Non-pigmented ciliary epithelial cell (primary cell): Measurements from ENCODE around the gene SUB1.
"Not testable (repeated sequence)": the region's sequence is repeated elsewhere in the genome, so short reads cannot be mapped to it uniquely, and the experiment has no call there.

Experiments used
- DNase-seq: peaks from one replicate; pipeline ENCODE4 v3.0.0-alpha.2; 2010; ENCODE audit warnings: low read depth

The SUB1 gene

DNA sequence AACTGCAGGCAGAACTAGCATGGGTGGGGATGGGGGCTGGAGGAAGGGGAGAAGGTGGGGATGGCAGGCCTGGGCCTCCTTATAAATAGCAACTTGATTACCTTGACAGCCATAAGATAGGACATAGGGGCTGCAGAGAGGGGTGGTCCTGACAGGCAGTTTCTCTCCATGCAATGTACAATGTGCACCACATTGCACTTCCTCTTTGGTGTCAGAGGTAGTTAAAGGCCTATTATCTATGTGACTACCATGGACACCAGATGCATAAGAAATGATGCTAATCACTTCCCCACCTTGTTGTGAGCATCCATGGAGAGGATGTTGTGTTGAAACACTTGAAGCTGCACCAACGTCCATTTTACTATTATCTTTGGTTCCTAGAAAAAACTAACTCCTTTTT lies 20.2 kb upstream of the SUB1 start:
- no peak for DNase-seq

DNA sequence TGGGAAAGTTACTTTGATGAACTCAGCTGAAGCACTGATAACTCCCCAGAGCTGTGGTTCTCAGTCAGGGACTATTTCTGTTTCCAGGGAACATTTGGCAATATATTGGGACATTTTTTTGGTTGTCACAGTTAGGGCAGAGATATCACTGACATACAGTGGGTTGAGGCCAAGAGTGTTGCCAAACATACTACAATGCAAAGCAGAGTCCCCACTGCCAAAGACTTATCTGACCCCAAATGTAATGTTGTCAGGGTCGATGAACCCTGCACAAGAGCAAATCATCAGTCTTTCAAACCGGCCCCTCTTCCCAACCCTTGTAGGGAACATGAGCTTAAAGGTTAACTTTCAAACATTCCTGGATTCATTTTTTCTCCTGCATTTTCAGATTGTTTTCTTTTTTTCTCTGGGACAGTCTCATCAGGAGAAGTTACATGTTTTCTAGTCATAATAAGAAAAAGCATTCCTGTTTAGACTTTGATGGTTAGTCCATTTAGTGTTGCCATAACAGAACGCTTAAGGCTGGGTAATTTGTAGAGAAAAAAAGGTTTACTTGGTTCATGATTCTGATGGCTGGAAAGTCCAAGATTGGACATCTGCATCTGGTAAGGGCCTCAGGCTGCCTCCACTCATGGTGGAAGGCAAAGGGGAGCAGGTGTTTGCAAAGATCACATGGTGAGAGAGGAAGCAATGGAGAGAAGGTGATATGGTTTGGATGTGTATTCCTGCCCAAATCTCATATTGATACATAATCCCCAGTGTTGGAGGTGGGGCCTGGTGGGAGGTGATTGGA lies 18.8 kb upstream of the SUB1 start:
- DNase-seq = no peak

DNA sequence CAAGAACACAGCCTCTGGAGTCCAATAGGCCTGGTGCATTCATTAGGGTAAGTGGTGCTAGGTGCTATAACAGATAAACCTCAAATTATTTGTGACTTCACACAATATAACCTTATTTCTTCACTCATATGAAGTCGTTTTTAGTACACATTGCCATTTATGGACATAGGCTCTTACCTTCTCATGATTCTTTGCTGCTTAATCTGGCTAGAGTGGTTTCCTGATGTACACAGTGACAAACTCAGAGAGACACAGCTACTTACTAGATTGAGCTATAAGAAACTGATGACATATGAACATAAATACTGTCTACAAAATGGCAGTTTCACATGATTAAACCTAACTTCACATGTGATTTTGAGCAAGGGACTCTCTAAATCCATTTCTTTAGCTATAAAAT lies 14.2 kb upstream of the SUB1 start:
- DNase-seq = no peak

DNA sequence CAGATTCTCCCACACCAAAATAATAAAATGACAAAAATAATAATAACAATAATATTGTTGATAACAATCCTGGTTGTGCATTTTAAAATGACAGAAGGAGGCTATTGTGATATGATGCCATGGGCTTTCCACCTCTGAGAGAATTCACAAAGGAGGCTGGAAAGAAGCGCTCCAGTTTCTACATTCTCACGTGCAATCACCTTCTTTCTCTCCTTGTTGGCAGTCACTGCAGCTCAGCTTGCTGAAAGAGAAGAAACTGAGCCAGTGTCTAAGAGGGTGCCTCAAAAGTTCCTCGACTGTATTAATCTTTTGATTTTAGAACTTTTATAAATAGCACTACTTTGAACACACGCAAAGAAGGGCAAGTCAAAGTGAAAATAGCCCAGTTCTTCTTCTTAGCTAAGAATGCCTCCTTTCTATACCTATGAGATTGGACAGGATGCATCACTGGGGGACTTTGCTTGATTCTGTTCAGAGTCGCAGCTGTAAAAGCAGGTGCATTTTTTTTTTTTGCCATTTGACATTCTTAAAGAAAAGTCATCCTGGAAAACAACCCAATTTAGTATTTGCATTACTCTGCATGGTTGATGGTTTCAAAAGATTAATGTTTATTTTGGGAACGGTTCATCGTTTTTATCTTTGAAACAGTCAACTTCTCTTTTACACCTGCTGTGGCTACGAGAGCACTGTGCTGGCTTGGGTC lies 12.4 kb upstream of the SUB1 start:
- no peak for DNase-seq

DNA sequence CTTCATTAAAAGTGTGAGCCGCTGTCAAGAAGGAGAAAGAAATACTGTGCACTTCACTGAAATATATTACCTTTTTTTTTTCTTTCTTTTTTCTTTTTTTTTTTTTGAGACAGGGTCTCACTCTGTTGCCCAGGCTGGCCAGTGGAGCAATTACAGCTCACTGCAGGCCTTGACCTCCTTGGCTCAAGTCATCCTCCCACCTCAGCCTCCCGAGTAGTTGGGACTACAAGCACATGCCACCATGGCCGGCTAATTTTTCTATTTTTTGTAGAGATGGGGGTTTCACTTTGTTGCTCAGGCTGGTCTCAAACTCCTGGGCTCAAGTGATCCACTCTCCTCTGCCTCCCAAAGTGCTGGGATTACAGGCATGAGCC lies 11.9 kb upstream of the SUB1 start:
- DNase-seq = not testable (repeated sequence)

DNA sequence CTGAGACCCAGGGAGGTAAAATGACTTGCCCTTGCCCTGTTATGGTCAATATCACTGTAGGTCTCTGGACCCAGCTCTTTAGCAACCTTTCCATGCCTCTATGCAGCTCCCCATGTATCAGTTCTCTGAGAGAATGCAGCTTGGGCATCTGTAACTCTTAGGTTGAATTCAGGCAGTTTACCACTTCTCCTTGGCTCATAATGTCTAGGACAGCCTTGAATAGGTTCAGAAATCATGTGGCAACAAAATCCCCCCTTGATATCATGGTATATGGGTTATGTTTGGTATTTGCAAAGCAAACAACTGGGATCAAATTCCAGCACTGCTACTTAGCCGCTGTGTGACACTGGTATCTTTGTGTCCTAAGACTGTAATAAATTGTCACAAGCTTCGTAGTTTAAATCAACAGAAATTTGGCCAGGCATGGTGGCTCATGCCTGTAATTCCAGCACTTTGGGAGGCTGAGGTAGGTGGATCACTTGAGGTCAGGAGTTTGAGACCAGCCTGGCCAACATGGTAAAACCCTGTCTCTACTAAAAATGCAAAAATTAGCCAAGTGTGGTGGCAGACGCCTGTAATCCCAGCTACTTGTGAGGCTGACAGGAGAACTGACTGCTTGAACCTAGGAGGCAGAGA lies 10.7 kb upstream of the SUB1 start:
- no peak for DNase-seq

DNA sequence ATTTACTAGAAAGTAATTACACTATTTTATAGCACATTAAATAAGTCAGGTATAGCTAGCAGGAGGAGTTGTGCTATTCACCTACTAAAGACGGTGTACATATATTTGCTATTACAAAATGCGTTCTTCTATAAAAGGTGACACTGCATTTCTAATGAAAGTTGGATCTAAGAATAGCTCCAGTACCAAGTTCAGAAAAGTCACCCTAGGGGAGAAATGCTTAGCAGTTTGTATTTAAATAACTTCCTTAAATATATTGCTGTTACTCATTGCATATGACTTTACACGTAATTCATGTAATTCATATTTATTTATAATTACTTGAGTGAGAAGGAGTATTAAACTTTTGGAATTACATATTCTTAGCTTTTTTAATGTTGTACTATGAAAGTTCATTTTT lies 7.0 kb upstream of the SUB1 start:
- no peak for DNase-seq

DNA sequence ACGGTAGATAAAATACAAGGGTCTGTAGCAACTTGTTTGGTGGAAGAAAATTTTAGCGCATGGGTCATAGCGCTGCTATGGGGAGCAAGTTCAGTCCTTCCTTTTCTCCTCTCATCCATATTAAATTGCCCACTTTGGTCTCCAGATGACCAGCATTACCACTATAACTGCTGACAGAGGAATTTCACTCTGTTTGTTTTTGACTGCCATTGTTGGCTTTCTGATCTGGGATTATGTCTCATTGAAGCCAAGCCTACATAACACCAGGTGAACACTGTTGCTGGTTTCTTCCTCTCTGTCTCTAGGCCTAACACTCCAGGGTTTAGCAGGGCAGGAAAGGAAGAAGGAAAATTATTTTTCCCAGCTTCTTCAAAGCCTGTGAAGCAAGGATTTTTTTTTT lies 6.6 kb upstream of the SUB1 start:
- no peak for DNase-seq

DNA sequence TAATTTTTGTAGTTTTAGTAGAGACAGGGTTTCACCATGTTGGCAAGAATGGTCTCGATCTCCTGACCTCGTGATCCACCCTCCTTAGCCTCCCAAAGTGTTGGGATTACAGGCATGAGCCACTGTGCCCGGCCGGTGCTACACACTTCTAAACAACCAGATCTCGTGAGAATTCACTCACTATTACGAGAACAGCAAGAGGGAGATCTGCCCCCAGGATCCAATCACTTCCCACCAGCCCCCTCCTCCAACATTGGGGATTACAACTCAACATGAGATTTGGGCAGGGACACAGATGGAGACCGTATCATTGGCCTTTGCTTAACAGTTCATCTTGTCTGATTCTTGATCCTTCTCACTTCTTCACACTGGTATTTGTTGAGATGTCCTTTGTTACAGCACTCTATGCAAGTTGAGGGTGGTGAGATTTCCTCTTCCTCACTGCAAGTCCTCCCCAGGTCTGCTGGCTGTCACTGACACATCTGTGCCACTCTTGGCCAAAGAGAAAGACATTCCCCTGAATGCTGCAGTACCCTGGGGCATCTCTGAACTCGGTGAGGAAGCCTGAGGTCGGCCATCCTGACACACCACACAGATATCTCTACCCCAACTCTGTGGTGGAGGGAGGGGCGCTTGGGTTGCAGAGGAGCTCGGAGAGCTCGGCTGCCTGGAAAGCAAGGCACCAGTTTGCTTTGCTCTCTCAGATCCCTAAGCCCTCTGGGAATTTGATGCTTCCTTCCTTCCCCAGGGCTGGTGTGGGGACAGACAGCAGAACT lies 4.2 kb upstream of the SUB1 start:
- no peak for DNase-seq

DNA sequence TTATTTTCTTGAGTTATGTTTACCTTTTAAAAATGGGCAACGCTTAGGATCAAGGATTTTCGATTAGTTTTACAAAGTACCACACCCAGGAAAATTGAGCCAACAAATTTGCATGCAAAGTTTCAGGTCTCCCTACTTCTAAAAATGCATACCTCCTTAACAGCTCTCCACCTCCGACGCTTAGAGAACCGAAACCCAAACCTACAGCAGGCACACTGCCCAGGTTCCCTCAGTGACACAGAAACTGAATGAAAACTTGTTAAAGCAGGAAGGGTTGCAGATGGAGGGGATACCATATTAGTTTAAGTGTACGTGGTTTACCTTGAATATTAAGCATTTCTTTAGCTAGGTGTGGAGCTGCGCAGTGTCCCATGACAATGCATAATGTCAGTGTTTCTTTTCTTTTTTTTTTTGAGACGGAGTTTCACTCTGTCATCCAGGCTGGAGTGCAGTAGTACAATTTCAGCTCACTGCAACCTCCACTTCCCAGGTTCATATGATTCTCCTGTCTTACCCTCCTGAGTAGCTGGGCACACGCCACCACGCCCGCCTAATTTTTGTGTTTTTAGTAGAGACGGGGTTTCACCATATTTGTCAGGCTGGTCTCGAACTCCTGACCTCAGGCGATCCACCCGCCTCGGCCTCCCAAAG lies 1.6 kb upstream of the SUB1 start:
- no peak for DNase-seq

DNA sequence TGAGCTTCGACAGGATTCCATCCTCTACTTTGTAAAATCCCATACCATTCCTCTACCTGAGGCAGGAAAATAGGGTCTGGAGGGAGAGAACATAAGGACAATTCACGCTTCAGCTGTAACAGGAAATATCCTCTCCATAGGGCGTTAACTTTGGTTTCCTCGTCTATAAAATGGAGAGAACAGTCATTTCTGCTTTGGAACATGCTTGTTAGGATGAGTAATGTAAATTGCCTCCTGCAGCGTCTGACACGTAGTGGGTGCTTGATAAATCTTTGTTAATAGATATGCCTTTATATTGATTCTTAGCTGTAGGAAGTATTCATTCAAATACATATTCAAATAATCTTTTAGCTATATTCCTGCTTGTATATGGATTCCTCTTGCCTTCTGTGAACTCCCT lies 711 bp upstream of the SUB1 start:
- no peak for DNase-seq

DNA sequence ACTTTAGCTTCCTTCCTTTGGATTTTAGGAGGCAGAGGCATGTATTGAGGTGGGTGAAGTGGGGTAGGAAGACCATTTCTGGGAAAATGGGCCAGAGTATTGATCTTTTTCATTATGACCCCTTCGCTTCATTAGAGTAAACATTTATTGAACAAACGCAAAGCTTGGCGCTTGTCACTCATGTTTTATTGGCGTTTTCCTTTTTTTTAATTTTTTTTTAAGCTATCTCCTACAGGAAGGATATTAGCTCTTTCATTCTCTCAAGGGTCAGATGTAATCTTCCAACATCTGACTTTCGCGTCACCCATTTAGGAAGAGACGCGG lies 273 bp upstream of the SUB1 start:
- DNase-seq = no peak

DNA sequence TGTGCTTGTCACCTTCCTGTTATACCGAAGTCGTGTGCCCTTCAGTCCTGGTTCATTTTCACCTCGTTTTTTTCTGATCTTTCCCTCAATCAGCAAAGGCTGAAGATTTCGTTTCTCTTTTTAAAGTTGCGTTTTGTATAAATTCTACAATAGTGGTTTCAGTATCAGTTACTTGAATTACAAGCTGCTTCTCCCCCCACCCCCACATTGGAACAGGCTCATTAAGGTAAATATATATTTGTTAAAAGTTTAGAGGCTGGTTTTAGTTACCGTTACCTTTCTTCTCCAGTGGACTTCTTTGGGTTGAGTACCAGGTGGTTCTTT lies 881 bp downstream of the SUB1 start:
- no peak for DNase-seq

DNA sequence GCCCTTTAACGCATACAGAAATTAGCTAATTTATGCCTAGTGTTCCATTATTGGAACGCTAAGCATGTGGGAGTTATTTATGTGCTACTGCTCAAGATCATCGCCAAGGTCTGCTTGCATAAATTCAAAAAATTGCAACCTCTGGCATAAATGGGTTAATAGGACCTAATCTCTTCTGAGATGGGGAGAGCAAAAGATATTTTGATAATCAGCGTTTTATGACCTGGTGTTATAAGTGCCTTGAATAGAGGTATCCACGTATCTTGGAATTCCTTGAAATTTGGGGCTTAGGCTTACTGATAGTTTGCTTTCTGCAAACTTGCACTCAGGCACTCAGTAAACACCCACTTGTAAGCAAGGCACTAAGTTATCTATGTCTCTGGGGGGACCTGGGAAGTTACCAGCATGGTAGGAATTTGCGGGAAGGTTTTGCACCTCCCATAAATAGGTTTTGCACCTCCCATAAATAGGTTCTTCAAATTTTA lies 1.8 kb downstream of the SUB1 start:
- no peak for DNase-seq

DNA sequence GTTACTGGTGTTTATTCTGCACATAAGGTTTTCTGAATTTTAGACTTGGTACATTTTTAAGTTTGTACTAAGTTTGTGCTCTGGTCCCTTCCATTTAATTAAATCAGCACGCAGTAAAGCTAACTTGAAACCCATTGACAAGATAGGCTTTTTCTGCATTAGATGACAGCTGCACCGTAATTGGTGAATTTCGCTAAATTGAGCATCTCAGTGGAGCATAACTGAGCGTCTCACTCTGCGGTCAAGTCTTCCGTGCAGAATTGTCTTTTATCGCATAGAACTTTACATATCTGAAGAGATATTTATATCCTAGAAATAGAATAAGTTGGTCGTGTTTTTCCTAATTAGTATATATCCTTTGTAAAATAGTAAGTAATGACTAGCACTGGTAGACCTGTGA lies 4.1 kb downstream of the SUB1 start:
- DNase-seq = no peak

DNA sequence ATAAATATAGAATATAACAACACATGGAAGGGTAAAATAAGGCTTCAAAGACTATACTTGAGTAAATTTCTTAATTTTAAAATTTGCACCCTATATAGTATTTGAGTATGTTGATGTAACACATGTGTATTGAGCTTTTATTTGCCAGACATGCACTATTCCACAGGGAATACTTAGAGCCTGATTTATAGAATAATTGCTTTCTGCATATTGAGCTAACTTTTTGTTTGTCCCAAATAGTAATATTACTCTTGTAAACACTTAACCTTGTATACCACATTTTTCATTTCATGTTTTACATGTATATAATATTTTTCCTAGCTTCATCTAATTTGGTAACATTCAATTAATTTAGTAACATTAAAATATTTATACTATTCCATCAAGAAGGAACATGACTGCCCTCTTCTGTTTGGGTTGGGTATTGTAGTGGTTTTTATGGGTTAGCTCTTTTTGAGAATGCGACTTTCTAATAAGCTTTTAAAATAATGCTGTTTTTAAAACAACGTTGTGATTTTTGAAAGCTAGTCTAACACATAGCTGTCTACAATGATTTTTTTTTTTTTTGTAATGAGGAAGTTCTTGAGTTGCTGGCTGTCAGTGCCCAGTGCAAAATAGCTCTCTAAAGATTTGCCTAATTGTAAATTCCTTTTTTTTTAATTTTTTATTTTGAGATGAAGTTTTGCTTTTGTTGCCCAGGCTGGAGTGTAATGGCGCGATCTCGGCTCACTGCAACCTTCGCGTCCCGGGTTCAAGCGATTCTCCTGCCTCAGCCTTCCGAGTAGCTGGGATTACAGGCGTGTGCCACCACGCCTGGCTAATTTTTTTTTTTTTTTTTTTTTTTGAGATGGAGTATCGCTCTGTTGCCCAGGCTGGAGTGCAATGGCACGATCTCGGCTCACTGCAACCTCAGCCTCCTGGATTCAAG lies 4.8 kb downstream of the SUB1 start:
- peak; percentile 30 for DNase-seq

DNA sequence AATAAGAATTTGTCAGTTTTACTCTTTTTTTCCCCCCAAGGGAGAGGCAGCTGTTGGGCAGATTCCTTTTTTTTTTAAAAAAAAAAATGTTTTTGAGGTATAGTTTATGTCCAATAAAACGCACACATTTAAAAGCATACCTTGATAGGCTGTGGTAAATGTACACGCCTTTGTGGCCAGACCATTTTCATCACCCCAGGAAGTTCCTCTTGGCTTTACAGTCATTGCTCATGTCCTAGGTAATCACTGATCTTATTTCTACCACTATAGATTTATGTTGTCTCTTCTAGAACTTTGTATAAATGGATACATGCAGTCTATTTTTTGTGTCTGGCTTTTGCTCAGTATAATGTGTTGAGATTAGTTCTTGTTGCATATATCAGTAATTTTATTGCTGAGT lies 9.8 kb downstream of the SUB1 start:
- no peak for DNase-seq

DNA sequence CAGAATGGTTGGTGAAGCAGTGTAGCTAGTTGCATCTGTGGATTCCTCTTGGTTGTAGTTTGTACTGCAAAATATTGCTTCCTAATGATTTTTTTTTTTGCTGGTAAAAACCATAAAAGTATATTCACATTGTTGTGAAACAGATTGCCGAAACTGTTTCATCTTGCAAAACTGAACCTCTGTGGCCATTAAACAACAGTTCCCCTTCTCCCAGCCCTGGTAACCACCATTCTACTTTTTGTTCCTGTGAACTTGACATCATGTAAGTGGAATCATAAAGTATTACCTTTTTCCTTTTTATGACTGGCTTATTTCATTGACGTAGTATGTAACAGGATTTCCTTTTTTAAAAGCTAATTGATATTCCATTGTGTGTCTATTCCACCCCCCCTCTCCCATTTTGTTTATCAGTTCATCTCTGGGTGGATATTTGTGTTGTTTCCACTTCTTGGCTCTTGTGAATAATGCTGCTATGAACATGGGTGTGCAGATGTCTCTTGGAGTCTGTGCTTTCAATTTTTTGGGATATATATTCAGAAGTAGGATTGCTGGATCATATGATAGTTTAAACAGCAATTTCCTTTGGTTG lies 11.8 kb downstream of the SUB1 start:
- no peak for DNase-seq

DNA sequence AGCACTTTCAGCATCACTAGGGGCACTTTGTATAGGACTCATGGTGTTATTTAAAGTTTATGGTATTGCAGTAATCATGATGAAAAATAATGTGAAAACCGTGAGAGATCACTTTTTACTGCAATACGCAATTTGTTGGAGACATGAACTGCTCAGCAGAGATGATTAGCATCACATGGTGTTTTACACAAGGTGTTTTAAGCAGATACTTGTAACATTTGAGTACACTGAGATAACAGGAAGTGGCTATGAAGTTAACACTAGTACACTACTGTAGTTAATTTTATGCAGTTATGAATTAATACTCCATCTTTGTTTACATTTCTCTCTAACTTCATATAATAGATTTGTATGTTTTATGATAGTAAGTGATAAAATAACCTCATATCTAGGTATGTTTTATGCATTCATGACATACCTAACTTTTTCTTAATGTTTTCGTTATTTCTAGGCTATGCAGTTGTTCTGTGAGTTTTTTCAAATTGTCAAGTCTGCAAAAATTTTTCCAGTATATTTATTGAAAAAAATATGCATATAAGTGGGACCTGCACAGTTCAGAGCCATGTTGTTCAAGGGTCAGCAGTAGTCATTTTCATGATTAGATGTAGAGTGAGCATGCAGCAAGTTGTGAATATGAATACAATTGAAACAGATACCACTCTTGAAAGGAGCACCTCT lies 13.0 kb downstream of the SUB1 start:
- no peak for DNase-seq

DNA sequence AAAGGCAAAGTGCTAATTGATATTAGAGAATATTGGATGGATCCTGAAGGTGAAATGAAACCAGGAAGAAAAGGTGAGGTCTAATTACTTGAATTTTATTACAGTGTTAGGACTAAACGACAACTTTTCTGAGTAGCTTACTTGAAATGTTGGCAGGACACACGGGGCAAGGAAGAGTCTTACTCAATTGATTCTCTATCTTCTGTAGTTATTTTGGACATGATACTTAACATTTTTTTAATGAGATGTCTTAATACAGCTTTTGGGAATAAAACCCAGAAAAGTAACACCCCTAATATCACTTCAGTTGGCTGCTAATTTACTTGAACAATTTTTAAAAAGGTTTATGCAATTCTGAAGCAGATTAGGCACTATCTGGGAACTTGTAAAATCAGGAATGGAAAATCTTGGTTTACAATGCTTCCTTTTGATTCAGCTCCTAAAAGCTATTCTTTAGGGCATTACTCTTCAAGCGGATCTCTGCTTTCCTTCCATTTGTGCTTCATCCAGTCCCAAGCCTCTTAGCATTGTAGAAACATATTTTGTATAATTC lies 13.7 kb downstream of the SUB1 start:
- DNase-seq = no peak
